Stimulated activated naive B cell treated with anti-CD40 and anti-IgM and Interleukin-4, amounts not matched to agents 10 μg/mL and 1 μg/mL and 100 μg/mL, for 72 hours (primary cell): ENCODE measurements around the gene PLD1.
"Not testable (repeated sequence)": the region's sequence is repeated elsewhere in the genome, so short reads cannot be mapped to it uniquely, and the experiment has no call there.

Source experiments
- ATAC-seq, 2 donors: fragments of 150-1000 bp; cut with Tn5 transposase; replicated peaks; 2 replicates each; pipeline ENCODE4 v1.10.0; 2021; ENCODE audit warnings: moderate library complexity in 1 of 2
- DNase-seq: peaks from one replicate; pipeline ENCODE4 v3.0.0; 2021
- H3K27ac Mint-ChIP-seq: one replicate; pipeline ENCODE4 v1.8.0; 2022; ENCODE audit warnings: mild to moderate bottlenecking, mixed read lengths
- H3K27me3 Mint-ChIP-seq, 2 donors: one replicate each; pipeline ENCODE4 v1.8.0; 2022; ENCODE audit warnings: mixed read lengths in 2 of 2
- H3K36me3 Mint-ChIP-seq, 2 donors: one replicate each; pipeline ENCODE4 v1.8.0; 2022; ENCODE audit warnings: mixed read lengths in 2 of 2, mild to moderate bottlenecking in 1 of 2
- H3K4me1 Mint-ChIP-seq, 2 donors: one replicate each; pipeline ENCODE4 v1.8.0; 2022; ENCODE audit warnings: mixed read lengths in 2 of 2, mild to moderate bottlenecking in 1 of 2
- H3K4me3 Mint-ChIP-seq, 2 donors: one replicate each; pipeline ENCODE4 v1.8.0; 2022; ENCODE audit warnings: mild to moderate bottlenecking in 2 of 2, mixed read lengths in 2 of 2, moderate library complexity in 1 of 2
- H3K9me3 Mint-ChIP-seq, 2 donors: one replicate each; pipeline ENCODE4 v1.8.0; 2022; ENCODE audit warnings: mixed read lengths in 2 of 2, mild to moderate bottlenecking in 1 of 2

Gene PLD1

DNA sequence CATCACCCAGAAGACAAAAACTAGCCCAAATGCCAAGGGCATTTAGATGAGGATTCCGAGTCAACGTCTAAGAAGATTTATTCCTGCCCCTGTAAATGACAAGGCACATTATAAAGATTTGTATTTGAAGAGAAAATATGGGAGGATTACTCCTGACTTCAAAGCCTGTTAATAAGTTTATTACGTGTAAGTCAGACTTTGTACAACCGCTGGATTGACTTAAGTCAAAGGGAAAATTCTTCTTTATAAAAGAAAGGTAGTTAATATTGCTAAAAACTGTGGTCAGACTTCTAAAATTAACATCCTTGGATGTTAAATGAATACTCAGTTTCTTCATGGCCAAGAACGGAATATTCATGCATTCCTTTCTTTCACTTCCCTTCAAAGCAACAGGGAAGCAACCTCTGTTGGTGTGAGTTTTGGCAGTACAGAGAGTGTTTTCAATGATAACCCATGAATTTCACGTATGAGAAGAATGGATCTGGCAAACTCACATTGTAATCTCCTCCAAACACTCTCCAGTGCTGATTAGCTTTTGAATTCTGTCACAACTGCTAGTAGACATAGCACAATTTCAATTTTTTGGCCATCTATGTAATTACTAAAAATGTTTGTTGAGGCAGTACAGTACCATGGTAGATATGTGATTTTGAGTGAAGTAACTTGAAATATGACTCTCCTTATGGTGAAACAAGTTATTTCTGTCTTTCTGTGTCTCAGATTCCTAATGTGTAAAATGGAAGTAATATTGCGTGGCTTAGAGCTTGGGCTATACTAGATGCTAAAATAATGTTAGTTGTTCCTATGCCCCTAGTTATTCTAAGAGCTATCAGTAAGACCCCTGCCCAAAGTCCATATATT lies 62.0 kb downstream of the PLD1 start:
- DNase-seq: no peak

DNA sequence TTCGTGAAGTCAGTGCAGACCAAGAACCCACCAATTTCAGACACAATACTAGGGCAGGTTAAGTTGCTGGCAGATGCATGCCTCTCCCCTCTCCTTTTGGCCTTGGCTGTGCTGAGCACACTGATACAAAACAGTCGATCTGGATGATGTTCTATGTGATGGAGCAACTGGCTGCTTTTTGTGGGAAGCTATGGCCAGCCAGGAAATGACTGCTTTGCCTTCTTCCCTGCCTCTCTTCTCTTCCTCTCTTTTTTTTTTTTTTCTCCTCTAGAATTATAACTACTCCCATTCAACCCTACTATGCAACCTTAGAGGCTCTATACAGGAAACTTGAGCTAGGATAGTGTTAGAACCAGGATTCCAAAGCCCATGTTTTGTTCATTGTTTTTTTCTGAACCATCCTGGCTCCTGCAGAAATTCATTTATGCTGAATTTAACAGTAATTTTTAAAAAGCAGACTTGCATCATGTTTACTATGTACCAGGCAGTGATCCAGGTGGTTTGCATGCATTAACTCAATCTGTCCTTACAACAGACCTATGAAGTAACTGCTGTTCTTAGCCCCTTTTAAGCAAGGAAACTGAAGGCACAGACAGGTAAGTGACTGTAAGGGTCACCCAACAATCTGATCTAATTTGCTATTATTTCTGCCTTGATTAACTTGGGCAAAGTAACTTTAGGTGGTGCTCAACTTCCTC lies 62.9 kb downstream of the PLD1 start:
- Mint-ChIP-seq H3K27ac (no peak overlapping the region), H3K9me3 (no peaks in the 10 kb centered on the region), H3K4me1 (no peaks in the 10 kb centered on the region), H3K36me3 (no peaks in the 10 kb centered on the region), H3K4me3 (no peak overlapping the region), H3K27me3 (peaks cover 6 to 16% of the 10 kb centered on the region in 2 donors)
- DNase-seq: no peak
- ATAC-seq: no peak

More for the DNA sequence above, 62.0 kb downstream of the PLD1 start:
- H3K36me3 Mint-ChIP-seq: no peaks in the 10 kb centered on the region
- no peak overlapping the region for H3K27ac Mint-ChIP-seq
- no peaks in the 10 kb centered on the region for H3K9me3 Mint-ChIP-seq
- peaks cover 4 to 16% of the 10 kb centered on the region in 2 donors for H3K27me3 Mint-ChIP-seq
- H3K4me1 Mint-ChIP-seq: no peaks in the 10 kb centered on the region
- no peak for ATAC-seq
- H3K4me3 Mint-ChIP-seq: no peak overlapping the region

DNA sequence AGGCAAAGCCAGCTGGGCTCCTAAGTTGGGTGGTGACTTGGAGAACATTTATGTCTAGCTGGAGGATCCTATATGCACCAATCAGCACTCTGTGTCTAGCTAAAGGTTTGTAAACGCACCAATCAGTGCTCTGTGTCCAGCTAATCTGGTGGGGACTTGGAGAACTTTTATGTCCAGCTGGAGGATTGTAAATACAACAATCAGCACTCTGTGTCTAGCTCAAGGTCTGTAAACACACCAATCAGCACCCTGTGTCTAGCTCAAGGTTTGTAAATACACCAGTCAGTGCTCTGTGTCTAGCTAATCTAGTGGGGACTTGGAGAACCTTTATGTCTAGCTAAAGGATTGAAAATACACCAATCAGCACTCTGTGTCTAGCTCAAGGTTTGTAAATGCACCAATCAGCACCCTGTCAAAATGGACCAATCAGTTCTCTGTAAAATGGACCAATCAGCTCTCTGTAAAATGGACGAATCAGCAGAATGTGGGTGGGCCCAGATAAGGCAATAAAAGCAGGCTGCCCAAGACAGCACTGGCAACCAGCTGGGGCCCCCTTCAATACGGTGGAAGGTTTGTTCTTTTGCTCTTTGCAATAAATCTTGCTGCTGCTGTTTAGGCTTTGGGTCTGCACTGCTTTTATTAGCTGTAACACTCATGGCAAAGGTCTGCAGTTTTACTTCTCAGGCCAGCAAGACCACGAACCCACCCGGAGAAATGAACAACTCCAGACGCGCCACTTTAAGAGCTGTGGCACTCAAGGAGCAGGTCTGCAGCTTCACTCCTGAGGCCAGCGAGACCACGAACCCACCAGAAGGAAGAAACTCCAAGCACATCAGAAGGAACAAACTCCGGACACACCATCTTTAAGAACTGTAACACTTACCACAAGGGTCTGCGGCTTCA lies 63.7 kb downstream of the PLD1 start:
- ATAC-seq, H3K4me1 Mint-ChIP-seq, H3K27ac Mint-ChIP-seq, H3K36me3 Mint-ChIP-seq, DNase-seq, H3K4me3 Mint-ChIP-seq, H3K9me3 Mint-ChIP-seq: not testable (repeated sequence)
- peaks cover 6 to 16% of the 10 kb centered on the region in 2 donors for H3K27me3 Mint-ChIP-seq

DNA sequence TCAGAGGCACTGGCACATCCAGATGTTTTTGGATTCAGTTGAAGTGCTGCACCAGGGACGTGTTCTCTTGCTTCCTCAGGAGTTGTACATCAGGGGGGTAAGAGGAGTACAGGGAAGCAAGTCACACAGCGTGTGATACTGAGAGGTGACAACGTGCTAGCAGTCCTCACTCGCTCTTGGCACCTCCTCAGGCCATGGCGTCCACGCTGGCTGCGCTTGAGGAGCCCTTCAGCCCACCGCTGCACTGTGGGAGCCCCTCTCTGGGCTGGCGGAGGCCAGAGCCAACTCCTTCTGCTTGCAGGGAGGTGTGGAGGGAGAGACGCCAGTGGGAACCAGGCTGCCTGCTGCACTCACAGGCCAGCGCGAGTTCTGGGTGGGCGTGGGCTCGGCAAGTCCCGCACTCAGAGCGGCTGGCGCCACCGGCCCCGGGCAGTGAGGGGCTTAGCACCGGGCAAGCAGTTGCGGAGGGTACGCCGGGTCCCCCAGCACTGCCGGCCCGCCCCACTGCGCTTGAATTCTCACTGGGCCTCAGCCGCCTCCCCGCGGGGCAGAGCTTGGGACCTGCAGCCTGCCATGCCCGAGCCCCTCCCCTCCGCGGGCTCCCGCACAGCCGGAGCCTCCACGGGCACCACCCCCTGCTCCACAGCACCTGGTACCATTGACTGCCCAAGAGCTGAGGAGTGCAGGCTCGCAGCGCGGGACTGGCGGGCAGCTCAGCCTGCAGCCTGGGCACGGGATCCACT lies 64.5 kb downstream of the PLD1 start:
- DNase-seq (no peak), ATAC-seq (no peak)
- H3K4me3 Mint-ChIP-seq: no peak overlapping the region
- no peaks in the 10 kb centered on the region for H3K9me3 Mint-ChIP-seq
- H3K36me3 Mint-ChIP-seq: no peaks in the 10 kb centered on the region
- no peaks in the 10 kb centered on the region for H3K4me1 Mint-ChIP-seq
- H3K27ac Mint-ChIP-seq: no peak overlapping the region
- peaks cover 6 to 16% of the 10 kb centered on the region in 2 donors for H3K27me3 Mint-ChIP-seq

DNA sequence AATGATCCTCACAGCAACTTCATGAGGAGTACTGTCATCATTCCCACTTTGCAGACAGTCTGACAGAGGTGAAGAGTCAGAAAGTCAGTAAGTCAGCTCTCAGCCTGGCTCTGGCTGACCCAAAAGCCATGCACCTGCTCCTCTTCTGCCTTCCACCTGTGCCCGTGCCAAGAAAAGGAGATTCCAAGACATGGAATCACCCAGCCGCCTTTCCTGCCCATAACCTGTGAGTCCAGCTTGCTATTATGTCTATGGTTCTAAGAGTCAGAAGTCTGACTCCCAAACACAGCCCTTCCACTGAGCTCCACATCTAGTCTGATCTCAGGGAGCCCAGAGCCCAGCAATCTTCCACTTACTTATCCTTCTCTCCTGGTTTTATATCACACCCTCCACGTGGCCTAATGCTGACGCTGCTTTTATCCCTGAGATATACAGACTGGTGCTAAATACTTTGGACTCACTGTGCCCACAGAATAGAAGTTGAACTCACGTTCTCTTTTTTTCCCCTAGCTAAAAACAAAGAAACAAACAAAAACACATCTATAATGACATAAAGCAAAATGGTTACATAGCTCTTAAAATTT lies 66.0 kb downstream of the PLD1 start:
- ATAC-seq (no peak), DNase-seq (no peak)
- no peak overlapping the region for H3K4me3 Mint-ChIP-seq
- H3K27ac Mint-ChIP-seq: no peak overlapping the region
- no peaks in the 10 kb centered on the region for H3K9me3 Mint-ChIP-seq
- no peaks in the 10 kb centered on the region for H3K36me3 Mint-ChIP-seq
- H3K4me1 Mint-ChIP-seq: no peaks in the 10 kb centered on the region
- peaks cover 6 to 16% of the 10 kb centered on the region in 2 donors for H3K27me3 Mint-ChIP-seq

DNA sequence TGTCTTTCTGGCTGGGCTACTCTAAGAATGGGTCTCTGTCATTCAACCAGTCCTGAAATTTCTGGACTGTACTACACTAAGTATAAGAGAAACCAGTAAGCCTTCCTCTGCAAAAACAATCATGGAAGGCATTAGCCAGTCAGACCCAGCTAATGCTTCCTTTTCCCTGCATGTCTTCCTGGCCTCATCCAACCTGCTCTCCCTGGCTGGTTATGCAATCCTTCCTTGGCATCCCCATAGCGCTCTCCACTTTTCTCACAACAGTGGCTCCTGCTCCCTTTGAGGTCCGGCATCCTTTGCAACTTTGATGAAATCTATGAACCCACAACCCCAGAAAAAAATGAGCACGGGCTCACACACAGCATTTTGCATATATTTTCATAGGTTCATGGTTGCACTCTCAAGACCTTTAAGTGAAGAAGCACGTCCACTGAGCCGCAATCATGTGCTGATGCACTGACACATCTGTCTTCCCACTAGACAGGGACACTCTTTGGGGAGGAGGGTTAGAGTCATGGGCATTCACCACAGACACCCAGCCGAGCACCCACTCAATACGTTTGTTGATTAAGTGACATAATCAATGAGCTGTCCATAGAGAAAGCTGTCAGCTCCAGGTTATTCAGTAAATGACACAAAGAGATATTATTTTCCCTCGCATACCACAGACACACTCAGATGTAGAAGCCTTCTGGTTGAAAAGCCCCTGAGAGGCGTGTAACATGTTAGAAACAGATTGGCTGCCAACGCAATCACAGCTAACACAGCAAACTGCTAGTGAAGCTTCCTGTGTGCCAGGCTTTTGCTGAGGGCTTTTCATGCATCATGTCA lies 66.7 kb downstream of the PLD1 start:
- DNase-seq (no peak), ATAC-seq (no peak)
- no peaks in the 10 kb centered on the region for H3K36me3 Mint-ChIP-seq
- H3K27me3 Mint-ChIP-seq: peaks cover 6 to 12% of the 10 kb centered on the region in 2 donors
- H3K4me1 Mint-ChIP-seq: no peaks in the 10 kb centered on the region
- no peak overlapping the region for H3K27ac Mint-ChIP-seq
- no peaks in the 10 kb centered on the region for H3K9me3 Mint-ChIP-seq
- H3K4me3 Mint-ChIP-seq: no peak overlapping the region

DNA sequence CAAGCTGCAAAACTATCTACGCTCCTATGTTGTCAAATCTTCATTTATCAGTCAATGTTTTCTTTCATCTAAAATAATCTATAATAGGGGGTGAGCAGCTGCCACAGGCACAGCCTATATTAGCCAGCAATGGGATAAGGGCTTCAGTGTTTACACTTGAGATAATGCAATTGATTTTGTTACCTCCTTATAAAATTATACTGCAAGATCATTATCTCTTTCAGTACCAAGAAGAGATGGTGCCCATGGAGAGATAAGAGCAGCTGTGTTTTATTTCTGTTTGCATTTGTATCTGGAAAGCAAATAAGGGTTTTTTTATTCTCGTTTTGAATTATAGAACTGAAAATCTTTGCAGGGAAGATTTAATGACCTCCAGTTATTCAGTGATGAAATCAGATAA lies 68.9 kb downstream of the PLD1 start:
- H3K27me3 Mint-ChIP-seq: peaks cover 6 to 10% of the 10 kb centered on the region in 2 donors
- H3K36me3 Mint-ChIP-seq: no peaks in the 10 kb centered on the region
- ATAC-seq (no peak), DNase-seq (no peak)
- H3K9me3 Mint-ChIP-seq: no peaks in the 10 kb centered on the region
- no peaks in the 10 kb centered on the region for H3K4me1 Mint-ChIP-seq
- no peak overlapping the region for H3K4me3 Mint-ChIP-seq
- H3K27ac Mint-ChIP-seq: no peak overlapping the region

DNA sequence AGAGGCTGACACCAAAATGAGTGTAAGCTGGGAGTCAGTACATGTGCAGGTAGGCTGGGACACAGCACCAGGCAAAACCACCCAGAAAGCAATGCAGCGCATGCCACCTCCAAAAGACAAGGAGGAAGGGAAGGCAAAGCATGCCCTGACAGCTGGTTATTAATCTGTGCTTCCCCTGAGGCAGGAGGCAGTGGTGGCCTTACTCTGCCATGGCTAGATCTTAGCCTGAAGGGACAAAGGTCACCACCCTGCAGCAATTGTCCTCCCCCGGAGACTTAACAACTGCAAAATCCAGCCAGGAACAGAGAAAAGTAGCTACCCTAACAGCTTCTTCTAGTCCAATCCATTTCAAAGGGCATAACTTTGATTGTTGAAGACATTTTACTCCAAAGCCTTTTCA lies 73.7 kb downstream of the PLD1 start:
- H3K4me1 Mint-ChIP-seq: no peaks in the 10 kb centered on the region

DNA sequence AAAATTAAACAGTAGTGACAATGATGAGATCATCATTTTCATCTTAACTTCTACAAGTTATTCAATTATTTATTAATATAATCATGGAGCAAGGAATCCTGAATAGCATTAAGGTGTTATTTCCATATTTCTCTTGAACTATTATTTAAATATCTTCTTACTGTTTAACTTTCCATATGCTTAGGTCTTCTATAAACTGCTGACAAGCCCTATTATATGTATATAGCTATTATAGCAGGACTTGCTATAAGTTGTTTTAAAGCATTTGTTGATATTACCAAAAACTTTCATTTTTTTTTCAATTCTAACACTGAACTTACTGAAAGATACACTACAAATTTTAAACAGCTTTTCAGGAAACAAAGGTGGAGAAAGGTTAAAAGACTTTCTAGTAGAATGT lies 76.7 kb downstream of the PLD1 start:
- H3K27me3 Mint-ChIP-seq: no peaks in the 10 kb centered on the region
- DNase-seq: no peak
- H3K9me3 Mint-ChIP-seq: no peaks in the 10 kb centered on the region
- H3K4me1 Mint-ChIP-seq: no peaks in the 10 kb centered on the region
- no peak for ATAC-seq
- H3K4me3 Mint-ChIP-seq: no peak overlapping the region
- H3K36me3 Mint-ChIP-seq: no peaks in the 10 kb centered on the region
- no peak overlapping the region for H3K27ac Mint-ChIP-seq

More for the DNA sequence above, 73.7 kb downstream of the PLD1 start:
- DNase-seq: no peak
- Mint-ChIP-seq H3K27ac (no peak overlapping the region), H3K4me3 (no peak overlapping the region), H3K9me3 (no peaks in the 10 kb centered on the region), H3K36me3 (no peaks in the 10 kb centered on the region), H3K27me3 (no peaks in the 10 kb centered on the region)
- ATAC-seq: no peak

DNA sequence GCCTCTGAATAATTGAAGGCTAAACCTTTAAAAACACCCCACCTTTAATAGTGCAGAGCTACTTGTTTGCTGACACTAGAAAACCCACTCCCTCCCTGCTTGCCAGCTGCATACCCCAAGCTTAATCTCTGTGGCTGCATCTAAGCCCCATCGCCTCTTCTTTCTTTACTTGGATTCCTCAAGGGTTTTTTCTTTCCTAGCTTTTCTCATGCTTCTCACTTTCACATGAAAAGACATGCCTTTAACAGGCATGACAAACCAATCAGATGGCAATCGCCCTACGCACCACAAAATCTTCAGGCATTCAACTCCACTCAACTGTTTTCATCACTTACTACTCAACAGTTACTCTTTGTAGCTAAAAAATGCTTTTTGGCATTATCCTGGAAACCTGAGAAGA lies 77.5 kb downstream of the PLD1 start:
- H3K9me3 Mint-ChIP-seq: no peaks in the 10 kb centered on the region
- H3K27me3 Mint-ChIP-seq: no peaks in the 10 kb centered on the region
- ATAC-seq: no peak
- no peak overlapping the region for H3K27ac Mint-ChIP-seq
- H3K36me3 Mint-ChIP-seq: no peaks in the 10 kb centered on the region
- H3K4me1 Mint-ChIP-seq: no peaks in the 10 kb centered on the region
- H3K4me3 Mint-ChIP-seq: no peak overlapping the region
- no peak for DNase-seq

DNA sequence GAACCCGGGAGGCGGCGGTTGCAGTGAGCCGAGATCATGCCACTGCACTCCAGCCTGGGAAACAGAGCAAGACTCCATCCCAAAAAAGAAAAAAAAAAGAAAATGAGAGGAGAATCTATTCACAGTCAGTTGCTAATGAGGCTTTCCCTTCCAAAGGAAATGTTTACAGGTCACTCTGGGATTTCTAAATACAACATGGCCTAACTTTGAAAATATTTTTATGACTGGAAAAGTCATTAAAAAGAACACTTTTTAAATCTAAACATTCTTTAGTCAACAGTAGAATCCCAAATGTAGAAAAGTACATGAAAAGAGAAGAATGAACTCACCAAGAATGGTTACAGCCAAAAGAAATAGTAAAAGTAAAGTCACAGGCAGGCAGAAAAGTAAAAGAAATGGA lies 78.6 kb downstream of the PLD1 start:
- no peaks in the 10 kb centered on the region for H3K27me3 Mint-ChIP-seq
- H3K9me3 Mint-ChIP-seq: no peaks in the 10 kb centered on the region
- DNase-seq: no peak
- no peak overlapping the region for H3K27ac Mint-ChIP-seq
- H3K36me3 Mint-ChIP-seq: no peaks in the 10 kb centered on the region
- H3K4me3 Mint-ChIP-seq: no peak overlapping the region
- no peaks in the 10 kb centered on the region for H3K4me1 Mint-ChIP-seq
- ATAC-seq: no peak

DNA sequence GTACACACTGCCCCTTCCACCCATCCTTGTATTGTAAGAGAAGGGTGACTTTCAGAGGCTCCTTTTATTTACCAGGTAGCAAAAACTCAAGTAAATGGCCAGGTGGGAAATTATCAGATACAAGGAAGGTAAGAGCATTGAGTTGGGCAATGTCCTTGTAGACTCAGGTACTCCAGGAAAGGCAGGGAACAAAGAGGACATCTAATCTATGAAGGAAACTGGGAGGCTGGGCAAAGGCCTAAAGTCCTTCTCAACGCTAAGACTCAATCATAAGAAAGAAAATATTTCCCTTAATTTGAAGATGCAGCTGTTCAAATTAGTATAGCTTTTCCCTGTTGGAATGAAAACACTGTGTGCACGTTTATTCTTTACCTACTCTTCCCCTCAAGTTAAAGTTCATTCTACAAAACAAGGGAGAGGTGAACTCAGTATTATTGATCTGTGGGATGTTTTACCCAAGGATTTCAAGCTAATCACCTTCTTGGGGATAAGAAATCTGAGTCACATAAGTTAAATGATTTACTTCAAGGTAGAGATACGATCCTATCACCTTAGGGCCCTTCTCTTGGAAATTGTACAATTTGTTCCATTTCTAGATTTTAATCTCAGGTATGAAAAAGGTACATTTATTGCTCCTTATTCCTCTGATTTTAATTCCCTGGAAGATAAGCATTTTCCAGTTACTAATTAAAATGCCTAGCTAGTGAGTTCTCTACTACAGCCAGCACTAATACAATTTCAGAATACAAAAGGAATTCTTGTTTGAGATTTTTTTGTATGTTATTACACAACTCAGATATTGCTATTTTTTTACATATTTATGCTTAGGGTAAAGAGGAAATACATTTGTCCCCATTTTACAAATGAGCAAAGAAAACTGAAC lies 80.6 kb downstream of the PLD1 start:
- H3K36me3 Mint-ChIP-seq: no peaks in the 10 kb centered on the region
- DNase-seq (no peak), ATAC-seq (no peak)
- H3K27me3 Mint-ChIP-seq: no peaks in the 10 kb centered on the region
- H3K4me3 Mint-ChIP-seq: no peak overlapping the region
- H3K9me3 Mint-ChIP-seq: no peaks in the 10 kb centered on the region
- no peak overlapping the region for H3K27ac Mint-ChIP-seq
- no peaks in the 10 kb centered on the region for H3K4me1 Mint-ChIP-seq
